HG03025 (cell line): ENCODE data around the gene PRPSAP2.

Source experiments
- ATAC-seq: cut with Tn5 transposase; IDR thresholded peaks from one replicate; pipeline ENCODE4 v1.9.1; 2021; ENCODE audit warnings: mild to moderate bottlenecking, moderate library complexity; ENCODE audit not compliant: unreplicated experiment, low FRiP score

PRPSAP2 gene

GRCh38 chr17:18960803-18961511 lies 103.0 kb downstream of the PRPSAP2 start:
- no peak for ATAC-seq

DNA sequence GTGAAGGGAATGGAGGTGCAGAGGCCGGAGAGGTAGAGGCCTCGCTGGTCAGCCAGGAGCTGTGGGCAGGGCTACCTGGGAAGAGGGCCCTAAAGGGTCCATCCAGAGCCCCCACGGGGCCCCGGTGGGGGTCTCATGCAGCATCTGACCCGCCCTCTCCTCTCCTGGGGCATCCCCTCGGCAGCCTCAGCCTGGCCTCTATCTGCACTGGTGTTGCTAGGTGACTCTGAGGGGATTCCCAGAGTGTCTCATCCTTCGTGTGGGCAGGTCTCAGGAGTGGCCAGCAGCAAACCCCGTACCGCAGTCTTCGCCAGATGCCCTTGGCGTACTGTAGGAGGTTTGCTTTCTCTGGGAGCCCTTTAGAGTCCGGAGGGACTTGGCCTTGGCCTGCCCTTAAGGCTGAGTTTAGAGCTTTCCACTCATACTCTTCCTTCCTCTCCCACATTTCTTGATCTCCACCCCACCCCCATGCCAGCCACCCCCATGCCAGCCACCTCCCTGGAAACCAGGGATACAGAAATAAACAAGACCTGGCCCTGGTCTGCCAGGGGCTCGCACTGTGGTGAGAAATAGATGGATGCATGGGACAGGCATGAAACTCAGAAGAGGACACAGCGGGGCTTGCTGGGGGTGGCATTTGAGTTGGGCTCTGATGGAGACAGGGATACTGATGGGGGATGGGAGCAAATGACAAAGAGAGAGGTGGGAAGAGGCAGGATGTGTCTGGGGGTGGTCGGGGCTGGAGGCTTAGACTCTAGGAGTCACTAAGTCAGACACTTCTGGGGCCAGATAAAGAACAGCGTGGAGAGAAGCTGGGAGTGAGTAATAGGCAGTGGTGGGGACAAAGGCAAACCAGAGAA lies 103.9 kb downstream of the PRPSAP2 start:
- ATAC-seq, result no peak

- no peak for ATAC-seq
Measured at GRCh38 chr17:18962494-18962815, 104.5 kb downstream of the PRPSAP2 start.

- ATAC-seq, result no peak
Measured at GRCh38 chr17:18963126-18964017, 105.4 kb downstream of the PRPSAP2 start.

GRCh38 chr17:18964018-18964351 lies 106.1 kb downstream of the PRPSAP2 start:
- ATAC-seq, result no peak

- no peak for ATAC-seq
Measured at GRCh38 chr17:18964550-18964949, 106.6 kb downstream of the PRPSAP2 start.

DNA sequence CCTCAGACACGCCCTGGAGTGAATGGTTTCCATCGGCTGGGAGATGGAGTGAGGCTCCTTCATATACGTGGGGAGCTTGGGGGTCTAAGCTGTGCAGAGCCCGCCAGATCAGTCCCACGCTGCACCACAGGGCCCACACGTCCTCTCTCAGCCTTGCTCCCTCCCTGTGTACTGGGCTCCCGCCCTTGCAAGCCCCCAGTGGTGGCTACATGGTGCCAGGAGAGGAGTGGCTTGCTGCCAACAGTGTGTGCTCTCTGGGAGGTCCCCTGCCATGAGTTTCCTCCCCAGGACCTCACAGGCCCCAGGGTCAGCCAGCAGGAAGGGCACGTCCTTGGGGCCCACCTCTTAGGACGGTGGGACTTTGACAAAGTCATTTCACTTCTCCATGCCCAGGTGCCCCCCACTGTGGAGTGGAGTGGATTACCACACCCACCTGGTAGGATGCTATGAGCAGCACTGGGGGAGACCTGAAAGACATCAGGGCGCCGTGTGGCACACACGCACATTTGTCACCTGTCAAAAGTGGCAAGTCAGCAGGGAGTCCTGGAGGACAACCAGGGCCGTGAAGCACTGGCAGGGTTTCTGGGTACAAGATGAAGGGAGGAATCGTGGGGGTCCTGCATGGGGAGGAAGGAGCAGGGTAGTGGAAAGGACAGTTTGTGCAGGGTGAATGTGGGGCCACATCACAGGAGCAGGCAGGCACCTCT lies 107.8 kb downstream of the PRPSAP2 start:
- ATAC-seq, result no peak

- ATAC-seq, result no peak
Measured at GRCh38 chr17:18966831-18967624, 109.1 kb downstream of the PRPSAP2 start.

- no peak for ATAC-seq
Measured at GRCh38 chr17:18967916-18968315, 110.0 kb downstream of the PRPSAP2 start.

DNA sequence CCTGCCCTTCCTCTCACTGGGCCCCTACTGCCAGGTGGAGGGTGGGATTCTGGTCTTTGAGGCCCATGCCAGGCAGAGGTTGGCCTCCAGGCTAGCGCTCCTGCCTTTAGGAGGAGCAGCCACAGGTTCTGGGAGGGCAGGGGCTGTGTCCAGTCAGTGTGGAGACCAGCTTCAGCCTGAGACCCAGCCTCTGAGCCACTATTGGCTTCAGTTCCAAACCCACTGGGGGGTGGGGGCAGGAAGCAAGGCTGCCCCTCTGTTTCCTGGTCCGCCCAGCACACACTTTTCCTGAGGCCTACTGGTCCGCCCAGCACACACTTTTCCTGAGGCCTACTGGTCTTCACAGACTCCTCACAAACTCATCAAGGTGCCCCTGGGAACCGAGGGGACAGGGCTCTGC lies 110.4 kb downstream of the PRPSAP2 start:
- no peak for ATAC-seq

- no peak for ATAC-seq
Measured at GRCh38 chr17:18968945-18969887, 111.3 kb downstream of the PRPSAP2 start.

GRCh38 chr17:18970582-18971480 lies 112.9 kb downstream of the PRPSAP2 start:
- ATAC-seq, result no peak

GRCh38 chr17:18971801-18972200 lies 113.9 kb downstream of the PRPSAP2 start:
- no peak for ATAC-seq

GRCh38 chr17:18974407-18975149 lies 116.6 kb downstream of the PRPSAP2 start:
- ATAC-seq, result no peak

DNA sequence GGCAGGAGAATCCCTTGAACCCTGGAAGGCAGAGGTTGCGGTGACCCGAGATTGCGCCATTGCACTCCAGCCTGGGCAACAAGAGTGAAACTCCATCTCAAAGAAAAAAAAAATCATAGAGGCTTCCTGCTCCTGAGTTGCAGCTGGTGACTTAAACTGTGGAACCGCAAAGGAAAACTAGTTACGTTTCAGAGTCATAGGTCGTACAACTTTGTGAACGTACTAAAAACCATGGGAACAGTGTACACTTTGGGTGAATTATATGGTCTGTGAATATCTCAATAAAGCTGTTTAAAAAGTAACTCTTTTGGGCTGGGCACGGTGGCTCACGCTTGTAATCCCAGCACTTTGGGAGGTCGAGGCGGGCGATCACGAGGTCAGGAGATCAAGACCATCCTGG lies 117.7 kb downstream of the PRPSAP2 start:
- no peak for ATAC-seq

GRCh38 chr17:18976201-18976600 lies 118.3 kb downstream of the PRPSAP2 start:
- no peak for ATAC-seq

DNA sequence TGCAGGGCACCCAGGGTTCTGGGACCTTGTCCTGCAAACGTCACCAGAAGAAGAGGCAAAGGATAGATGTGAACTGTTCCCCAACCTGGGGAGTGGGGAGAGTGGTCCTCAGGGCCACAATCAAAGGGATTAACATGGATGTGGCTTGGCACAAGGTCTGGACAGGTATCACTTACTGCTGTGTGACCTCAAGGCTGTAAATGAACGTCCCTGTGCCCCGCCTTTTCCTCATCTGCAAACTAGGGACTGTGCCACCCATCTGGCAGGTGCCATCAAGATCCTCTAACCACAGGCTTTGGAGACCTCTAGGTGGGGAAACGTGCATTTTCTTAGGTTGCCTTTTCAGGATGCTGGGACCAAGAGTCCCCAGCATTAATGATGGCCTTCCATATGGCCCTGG lies 119.1 kb downstream of the PRPSAP2 start:
- no peak for ATAC-seq
